PC-9 (cell line): ENCODE results near the gene MORN3.

Source experiments
- EZH2 ChIP-seq: fragments of 200-600 bp; sonication (generic); IDR thresholded peaks from 2 replicates; pipeline ENCODE4 v1.8.0; 2017; ENCODE audit warnings: antibody characterized with exemption, low read depth
- TF ChIP-seq, protein P1 (sequence below): fragments of 200-600 bp; sonication (generic); conservative IDR thresholded peaks from 2 replicates; pipeline ENCODE4 v1.6.1; 2017; ENCODE audit warnings: mixed run types, antibody characterized with exemption, mild to moderate bottlenecking, moderate library complexity

DNA sequence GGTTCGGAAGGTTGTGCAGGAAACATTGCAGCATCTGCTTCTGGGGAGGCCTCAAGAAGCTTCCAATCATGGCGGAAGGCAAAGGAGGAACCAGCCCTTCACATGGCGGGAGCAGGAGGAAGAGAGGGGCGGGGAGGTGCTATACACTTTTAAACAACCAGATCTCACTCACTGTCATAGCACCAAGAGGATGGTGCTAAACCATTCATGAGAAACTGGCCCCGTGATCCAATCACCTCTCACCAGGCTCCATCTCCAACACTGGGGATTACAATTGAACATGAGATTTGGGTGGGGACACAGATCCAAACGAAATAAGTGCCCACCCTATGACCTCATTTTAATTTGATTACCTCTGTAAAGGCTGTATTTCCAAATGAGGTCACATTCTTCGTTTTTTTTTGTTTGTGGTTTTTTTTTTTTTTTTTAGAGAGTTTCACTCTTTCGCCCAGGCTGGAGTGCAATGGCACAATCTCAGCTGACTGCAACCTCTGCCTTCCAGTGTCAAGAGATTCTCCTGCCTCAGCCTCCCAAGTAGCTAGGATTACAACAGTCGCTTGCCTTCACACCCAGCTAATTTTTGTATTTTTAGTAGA is 54.5 kb downstream of the MORN3 start:
- TF ChIP-seq, protein P1, sequence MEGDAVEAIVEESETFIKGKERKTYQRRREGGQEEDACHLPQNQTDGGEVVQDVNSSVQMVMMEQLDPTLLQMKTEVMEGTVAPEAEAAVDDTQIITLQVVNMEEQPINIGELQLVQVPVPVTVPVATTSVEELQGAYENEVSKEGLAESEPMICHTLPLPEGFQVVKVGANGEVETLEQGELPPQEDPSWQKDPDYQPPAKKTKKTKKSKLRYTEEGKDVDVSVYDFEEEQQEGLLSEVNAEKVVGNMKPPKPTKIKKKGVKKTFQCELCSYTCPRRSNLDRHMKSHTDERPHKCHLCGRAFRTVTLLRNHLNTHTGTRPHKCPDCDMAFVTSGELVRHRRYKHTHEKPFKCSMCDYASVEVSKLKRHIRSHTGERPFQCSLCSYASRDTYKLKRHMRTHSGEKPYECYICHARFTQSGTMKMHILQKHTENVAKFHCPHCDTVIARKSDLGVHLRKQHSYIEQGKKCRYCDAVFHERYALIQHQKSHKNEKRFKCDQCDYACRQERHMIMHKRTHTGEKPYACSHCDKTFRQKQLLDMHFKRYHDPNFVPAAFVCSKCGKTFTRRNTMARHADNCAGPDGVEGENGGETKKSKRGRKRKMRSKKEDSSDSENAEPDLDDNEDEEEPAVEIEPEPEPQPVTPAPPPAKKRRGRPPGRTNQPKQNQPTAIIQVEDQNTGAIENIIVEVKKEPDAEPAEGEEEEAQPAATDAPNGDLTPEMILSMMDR, result no peak
- no peak for TF ChIP-seq EZH2
